Peyer's patch (tissue), 4 donors: ENCODE results near the gene VTI1A. TPM values are rescaled to one million over a fixed set of nuclear protein-coding genes. Genes with fewer than 3 reads are reported as not detected.

ENCODE experiments used
- DNase-seq, 3 donors: peaks; one replicate each; pipeline ENCODE4 v3.0.0-alpha.2; 2017 to 2019
- H3K27ac ChIP-seq, 4 donors: fragments of 200-600 bp; sonication (generic); one replicate each; pipeline ENCODE4 v1.5.1; 2016 to 2019
- H3K27me3 ChIP-seq, 2 donors: fragments of 200-600 bp; sonication (generic); one replicate each; pipeline ENCODE4 v1.5.1; 2019
- H3K36me3 ChIP-seq, 3 donors: fragments of 200-600 bp; sonication (generic); one replicate each; pipeline ENCODE4 v1.5.1; 2016 to 2019
- H3K4me1 ChIP-seq, 4 donors: fragments of 200-600 bp; sonication (generic); one replicate each; pipeline ENCODE4 v1.5.1; 2016 to 2019
- H3K4me3 ChIP-seq, 4 donors: fragments of 200-600 bp; sonication (generic); 1 replicate in 3 of 4; 2 replicates in 1 of 4; pipeline ENCODE4 v1.5.1; 2016 to 2019; ENCODE audit warnings: mild to moderate bottlenecking in 1 of 4
- H3K9me3 ChIP-seq, 4 donors: fragments of 200-600 bp; sonication (generic); one replicate each; pipeline ENCODE4 v1.5.1; 2016 to 2019; ENCODE audit warnings: mild to moderate bottlenecking in 1 of 4
- POLR2A ChIP-seq, 2 donors: fragments of 450-650 bp; IDR thresholded peaks; one replicate each; pipeline ENCODE4 v1.5.1; 2017; ENCODE audit warnings: antibody characterized with exemption in 2 of 2, mild to moderate bottlenecking in 2 of 2, moderate library complexity in 2 of 2
- total RNA-seq, 4 donors: library from RNA; depleted of rRNA; stranded (reverse); fragments of >200 nt; gene quantifications; one replicate each; pipeline ENCODE4 v1.1.0, GENCODE V29; 2016
- TF ChIP-seq, protein P1 (sequence below), 6 experiments: fragments of 450-650 bp in 4 of 6; fragments of 200-600 bp in 2 of 6; sonication (generic) in 1 of 6; IDR thresholded peaks; one replicate each; pipeline ENCODE4 v1.5.1; 2017 to 2019; ENCODE audit warnings: antibody characterized with exemption in 6 of 6, mild to moderate bottlenecking in 3 of 6, moderate library complexity in 1 of 6

The VTI1A gene
- total RNA-seq, 4 donors from 2014 or later, result 97.2 to 710 (median 170) TPM

DNA sequence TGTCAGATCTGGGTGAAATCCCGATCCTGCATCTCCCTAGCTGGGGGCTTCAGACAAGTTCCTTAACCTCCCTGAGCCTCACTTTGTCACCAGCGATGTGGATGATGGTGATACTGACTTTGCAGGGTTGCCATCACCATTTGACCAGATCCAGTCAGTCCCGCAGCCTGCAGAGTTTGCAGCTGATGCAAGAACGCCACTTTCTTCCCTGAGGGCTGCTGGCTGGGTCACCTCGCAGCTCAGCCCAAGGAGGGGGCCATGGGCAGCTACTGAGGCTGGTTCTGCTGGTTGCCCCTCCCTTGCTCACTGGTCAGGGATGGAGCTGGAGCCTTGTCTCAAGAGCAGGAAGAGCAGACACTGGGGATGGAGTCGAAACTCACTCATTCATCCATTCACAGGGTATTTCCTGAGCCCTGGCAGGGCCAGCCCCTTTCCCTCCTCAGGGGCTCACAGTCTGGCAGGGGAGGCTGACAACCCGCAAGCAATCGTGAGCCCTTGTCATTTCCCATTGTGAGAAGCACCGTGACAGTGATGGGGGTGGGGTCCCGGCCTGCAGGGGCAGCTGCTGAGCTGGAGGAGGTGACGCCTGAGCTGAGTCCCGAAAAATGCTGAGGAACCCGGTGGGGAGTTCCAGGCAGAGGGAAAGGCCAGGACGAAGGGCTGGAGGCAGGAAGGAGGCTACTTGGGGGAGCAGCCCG, 391.9 kb downstream of the VTI1A start:
- no peaks in the 10 kb centered on the region for H3K36me3 ChIP-seq
- no peak overlapping the region for H3K4me3 ChIP-seq
- TF ChIP-seq, protein P1, sequence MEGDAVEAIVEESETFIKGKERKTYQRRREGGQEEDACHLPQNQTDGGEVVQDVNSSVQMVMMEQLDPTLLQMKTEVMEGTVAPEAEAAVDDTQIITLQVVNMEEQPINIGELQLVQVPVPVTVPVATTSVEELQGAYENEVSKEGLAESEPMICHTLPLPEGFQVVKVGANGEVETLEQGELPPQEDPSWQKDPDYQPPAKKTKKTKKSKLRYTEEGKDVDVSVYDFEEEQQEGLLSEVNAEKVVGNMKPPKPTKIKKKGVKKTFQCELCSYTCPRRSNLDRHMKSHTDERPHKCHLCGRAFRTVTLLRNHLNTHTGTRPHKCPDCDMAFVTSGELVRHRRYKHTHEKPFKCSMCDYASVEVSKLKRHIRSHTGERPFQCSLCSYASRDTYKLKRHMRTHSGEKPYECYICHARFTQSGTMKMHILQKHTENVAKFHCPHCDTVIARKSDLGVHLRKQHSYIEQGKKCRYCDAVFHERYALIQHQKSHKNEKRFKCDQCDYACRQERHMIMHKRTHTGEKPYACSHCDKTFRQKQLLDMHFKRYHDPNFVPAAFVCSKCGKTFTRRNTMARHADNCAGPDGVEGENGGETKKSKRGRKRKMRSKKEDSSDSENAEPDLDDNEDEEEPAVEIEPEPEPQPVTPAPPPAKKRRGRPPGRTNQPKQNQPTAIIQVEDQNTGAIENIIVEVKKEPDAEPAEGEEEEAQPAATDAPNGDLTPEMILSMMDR (IDR thresholded peaks at IDR 0.05), result no peak
- no peak for TF ChIP-seq POLR2A (IDR thresholded peaks at IDR 0.05)
- H3K9me3 ChIP-seq, result peaks cover 0 to 3% (median 0%) of the 10 kb centered on the region in 4 donors
- H3K27ac ChIP-seq, result no peak overlapping the region
- DNase-seq, result no peak
- H3K27me3 ChIP-seq, result no peaks in the 10 kb centered on the region
- peaks cover 0 to 6% (median 0%) of the 10 kb centered on the region in 4 donors for H3K4me1 ChIP-seq

DNA sequence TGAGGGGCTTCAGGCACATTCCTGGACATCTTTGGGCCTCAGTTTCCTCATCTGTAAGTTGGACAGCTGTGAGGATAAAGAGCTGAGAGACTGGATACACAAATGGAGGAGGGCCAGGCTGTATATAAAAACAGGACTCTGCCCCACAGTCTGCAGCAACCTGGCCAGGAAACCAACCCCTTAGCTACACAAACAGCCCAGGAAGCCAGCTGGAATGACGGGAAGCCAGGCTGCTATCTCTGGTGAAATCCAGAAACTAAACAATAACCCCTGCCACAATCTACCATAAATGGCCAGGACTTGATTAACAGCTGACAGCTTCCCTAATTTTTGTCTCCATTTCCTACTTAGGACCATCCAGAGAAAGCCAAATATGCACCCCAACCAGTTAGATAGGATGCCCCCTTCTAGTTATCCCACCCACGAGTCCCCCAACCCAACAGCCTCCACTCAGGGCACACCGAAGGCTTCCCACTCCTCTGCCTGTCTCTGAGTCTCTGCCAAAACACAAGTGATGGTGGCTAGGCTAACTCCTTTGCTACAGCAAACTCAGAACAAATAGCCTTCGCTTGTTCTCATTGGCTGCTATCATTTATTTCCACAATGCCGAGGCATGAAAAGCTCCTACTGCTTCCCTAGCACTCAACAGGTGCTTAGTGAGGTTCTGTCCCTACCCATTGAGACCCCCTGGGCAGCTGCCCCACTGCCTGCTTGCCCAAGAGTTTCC, 393.1 kb downstream of the VTI1A start:
- peaks cover 0 to 3% (median 0%) of the 10 kb centered on the region in 4 donors for H3K9me3 ChIP-seq
- no peak overlapping the region for H3K27ac ChIP-seq

DNA sequence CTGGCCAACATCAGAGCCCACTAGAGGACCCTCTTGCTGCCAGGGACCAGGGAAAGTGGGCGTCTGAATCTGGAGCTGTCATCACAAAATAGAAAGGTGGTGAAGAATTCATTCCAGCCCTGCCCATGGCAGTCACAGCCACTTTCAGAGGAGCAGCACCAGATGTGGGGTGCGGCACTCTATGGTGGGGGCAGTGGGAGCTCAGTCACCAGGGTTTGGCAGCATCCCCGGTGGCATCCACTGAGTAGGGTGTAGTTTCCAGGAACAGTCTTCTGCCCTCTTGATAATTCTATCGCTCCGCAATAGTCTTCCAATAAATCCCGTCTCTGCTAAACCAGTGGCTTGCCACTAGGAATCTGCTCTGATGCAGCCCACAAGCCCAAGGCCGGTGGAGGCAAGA, 394.5 kb downstream of the VTI1A start:
- no peak for TF ChIP-seq POLR2A (IDR thresholded peaks at IDR 0.05)
- TF ChIP-seq, protein P1 (IDR thresholded peaks at IDR 0.05), result no peak
- H3K4me1 ChIP-seq, result no peaks in the 10 kb centered on the region
- no peak overlapping the region for H3K4me3 ChIP-seq
- no peak overlapping the region for H3K27ac ChIP-seq
- H3K9me3 ChIP-seq, result peaks cover 0 to 3% (median 0%) of the 10 kb centered on the region in 4 donors
- H3K36me3 ChIP-seq, result no peaks in the 10 kb centered on the region
- no peaks in the 10 kb centered on the region for H3K27me3 ChIP-seq
- no peak for DNase-seq

More for the DNA sequence above, 393.1 kb downstream of the VTI1A start:
- no peaks in the 10 kb centered on the region for H3K27me3 ChIP-seq
- no peaks in the 10 kb centered on the region for H3K36me3 ChIP-seq
- peaks cover 0 to 3% (median 0%) of the 10 kb centered on the region in 4 donors for H3K4me1 ChIP-seq
- no peak overlapping the region for H3K4me3 ChIP-seq
- no peak for DNase-seq
- no peak for TF ChIP-seq POLR2A (IDR thresholded peaks at IDR 0.05)
- TF ChIP-seq, protein P1 (IDR thresholded peaks at IDR 0.05), result no peak

DNA sequence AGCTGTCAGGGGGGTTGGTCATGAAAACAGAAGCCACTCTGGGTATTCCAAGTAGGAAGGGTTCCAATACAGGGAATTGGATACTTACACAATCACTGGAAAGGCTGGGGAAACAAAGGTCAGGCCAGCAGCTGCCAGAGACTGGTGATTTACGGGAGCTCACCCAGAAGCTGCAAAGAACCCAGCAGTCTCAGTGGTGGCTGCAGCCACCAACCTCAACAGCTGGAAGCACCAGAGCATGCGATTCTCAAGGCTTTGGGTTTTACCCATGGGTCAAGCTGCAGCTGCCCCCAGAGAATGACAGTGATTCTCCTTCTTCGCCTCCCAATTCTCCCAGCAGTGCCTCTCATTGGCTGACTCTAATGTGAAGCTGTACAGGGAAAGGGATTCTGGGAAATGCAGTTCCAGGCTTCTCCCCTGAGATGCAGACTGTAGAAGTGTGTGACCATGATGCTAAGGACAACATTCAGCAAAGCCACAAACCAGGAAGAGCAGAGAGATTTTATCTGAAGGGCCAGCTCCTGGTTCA, 395.9 kb downstream of the VTI1A start:
- peaks cover 0 to 3% (median 0%) of the 10 kb centered on the region in 4 donors for H3K9me3 ChIP-seq
- TF ChIP-seq, protein P1 (IDR thresholded peaks at IDR 0.05), result no peak
- TF ChIP-seq POLR2A (IDR thresholded peaks at IDR 0.05), result no peak
- DNase-seq, result peak in 1 of 3 donors; percentile 57
- H3K4me1 ChIP-seq, result no peaks in the 10 kb centered on the region
- no peak overlapping the region for H3K27ac ChIP-seq
- H3K27me3 ChIP-seq, result no peaks in the 10 kb centered on the region
- no peaks in the 10 kb centered on the region for H3K36me3 ChIP-seq
- peak overlapping the region in 1 of 4 donors; percentile 16 for H3K4me3 ChIP-seq

DNA sequence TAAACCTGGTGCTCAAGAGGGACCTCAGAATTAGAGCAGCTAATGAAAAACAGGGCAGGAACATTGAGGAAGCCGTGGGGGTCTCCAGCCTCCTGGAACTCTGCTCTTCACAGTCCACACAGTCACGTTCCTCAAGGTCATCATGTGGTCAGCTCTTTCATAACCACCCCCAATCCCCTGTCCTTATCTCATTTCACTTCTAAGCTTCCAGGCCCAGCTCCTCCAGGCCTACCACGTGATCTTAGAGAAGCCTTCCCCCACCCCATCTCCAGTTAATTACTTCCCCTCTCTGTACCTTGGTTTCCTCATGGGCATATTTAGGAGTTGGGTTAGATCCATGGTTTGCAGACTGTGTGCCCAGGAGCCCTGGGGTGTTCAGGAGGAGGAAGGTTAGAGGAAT, 396.6 kb downstream of the VTI1A start:
- Histone ChIP-seq H3K4me1 (no peaks in the 10 kb centered on the region), H3K27ac (no peak overlapping the region), H3K27me3 (no peaks in the 10 kb centered on the region), H3K4me3 (no peak overlapping the region), H3K36me3 (no peaks in the 10 kb centered on the region), H3K9me3 (peaks cover 0 to 3% (median 0%) of the 10 kb centered on the region in 4 donors)
- TF ChIP-seq, protein P1 (IDR thresholded peaks at IDR 0.05), result no peak
- TF ChIP-seq POLR2A (IDR thresholded peaks at IDR 0.05), result no peak
- no peak for DNase-seq
